CD4-positive, alpha-beta T cell treated with Interleukin-15 for 4 hours (primary cell): Measurements from ENCODE around the gene INCA1.
A peak's percentile ranks its signal among the peaks of the same experiment; 100 is the strongest.

Experiments used
- DNase-seq: peaks from one replicate; pipeline ENCODE4 v3.0.0-alpha.2; 2020; ENCODE audit warnings: low spot score

The INCA1 gene

GRCh38 chr17:4970273-4970672 lies 27.0 kb downstream of the INCA1 start:
- no peak for DNase-seq

- no peak for DNase-seq
Measured at GRCh38 chr17:4969551-4970173, 27.7 kb downstream of the INCA1 start.

GRCh38 chr17:4969047-4969550 lies 28.2 kb downstream of the INCA1 start:
- DNase-seq = no peak

- DNase-seq = no peak
Measured at GRCh38 chr17:4968486-4969046, 28.8 kb downstream of the INCA1 start.

DNA sequence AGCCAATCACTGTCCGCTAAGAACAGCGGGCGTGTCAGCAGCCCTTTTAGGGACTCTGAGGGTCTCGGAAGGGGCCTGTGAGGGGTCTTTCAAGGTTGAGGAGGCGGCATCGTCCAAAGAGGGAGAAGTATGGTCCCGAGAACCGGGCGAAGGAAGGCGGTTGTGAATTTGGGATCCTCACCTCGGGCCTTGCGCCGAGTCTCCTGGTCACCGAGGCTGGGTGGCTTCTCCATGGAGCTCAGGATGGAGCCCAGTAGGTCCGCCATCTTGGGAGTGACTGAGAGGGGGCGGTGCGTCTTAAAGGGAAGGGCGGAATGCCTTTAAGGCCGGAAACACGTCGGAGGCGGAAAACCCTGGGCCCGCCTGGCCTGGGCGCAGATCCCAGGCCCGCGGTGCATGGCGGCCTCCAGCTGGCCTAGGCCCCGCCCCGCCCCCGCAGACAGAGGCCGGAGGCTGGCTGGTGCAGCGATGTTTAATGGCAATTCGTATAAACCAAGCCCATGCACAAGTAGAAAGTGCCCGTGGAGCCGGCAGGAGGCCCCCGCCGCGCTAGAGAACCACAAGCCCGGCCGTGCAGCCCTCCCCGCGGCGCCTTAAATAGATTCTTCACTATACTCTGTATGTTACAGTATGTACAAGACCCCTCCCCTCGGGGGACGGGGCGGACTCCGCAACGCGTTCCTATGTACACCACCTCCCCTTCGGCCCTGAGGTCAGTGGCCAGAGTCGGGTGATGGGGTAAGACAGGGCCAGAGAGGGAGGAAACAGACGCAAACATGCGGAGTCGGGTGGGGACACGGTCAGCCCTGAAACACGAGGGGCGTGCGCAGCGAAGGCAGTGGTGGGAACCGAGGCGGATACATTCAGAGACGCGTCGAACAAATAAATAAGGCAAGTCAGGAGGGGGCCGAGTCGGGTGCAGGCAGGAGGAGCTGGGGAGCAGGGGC lies 29.5 kb downstream of the INCA1 start, which contains the start of gene SPAG7:
Gene SPAG7, minus strand, starts transcription at position 279 of the 947 bp plus-strand sequence. Its CDS starts 13 bp downstream, at position 266.
- DNase-seq = peak; percentile 95

- peak; percentile 99 for DNase-seq
Measured at GRCh38 chr17:4966844-4967538, 30.3 kb downstream of the INCA1 start.

- DNase-seq = no peak
Measured at GRCh38 chr17:4965311-4965986, 31.9 kb downstream of the INCA1 start.

DNA sequence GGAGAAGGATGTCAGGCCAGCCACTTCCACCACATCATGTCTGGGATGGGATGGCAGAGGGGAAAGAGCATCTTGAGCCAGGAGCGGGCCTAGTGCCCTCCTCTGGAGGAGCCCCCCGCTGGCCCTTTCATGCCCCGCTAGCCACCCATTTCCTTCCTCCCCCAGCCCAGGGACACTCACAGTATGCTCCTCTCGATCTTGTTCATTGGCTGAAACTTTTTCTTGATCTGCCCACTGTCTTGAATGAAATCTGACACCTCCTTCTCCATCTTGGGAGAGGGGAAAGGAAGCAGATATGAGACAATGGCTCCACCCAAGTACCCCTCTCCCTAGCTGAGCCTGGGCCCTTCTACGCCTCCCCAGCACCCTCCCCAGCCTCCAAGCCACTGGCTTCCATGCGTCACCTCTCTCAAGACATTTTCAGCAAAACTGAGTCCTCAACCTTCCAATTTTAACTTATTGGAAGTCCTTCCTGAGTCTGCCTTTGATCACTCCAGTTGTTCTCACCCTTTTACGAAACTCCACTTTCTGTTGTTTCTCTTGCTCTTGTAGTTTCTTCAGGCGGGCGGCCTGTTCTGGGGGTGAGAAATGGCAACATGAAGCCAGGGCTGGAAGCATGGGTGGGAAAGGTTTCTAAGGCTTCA lies 36.9 kb downstream of the INCA1 start:
- no peak for DNase-seq

GRCh38 chr17:4959261-4959965 lies 37.9 kb downstream of the INCA1 start:
- DNase-seq = no peak

DNA sequence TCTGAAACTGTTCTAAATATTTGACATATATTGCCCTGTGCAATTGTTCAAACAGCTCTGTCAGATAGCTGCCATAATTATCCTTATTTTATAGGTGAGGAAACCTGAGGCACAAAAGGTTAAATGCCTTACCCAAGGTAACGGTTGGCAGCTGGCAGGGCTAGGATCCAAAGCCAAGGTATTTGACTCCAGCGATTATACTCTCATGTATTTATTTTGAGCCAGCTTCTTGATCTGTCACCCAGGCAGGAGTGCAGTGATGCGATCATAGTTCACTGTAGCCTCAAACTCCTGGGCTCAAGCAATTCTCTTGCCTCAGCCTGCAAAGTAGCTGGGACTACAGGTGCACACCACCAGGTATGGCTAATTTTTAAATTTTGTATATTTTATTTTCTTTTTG lies 39.2 kb downstream of the INCA1 start:
- DNase-seq = no peak

- DNase-seq = no peak
Measured at GRCh38 chr17:4956493-4957061, 40.7 kb downstream of the INCA1 start.

DNA sequence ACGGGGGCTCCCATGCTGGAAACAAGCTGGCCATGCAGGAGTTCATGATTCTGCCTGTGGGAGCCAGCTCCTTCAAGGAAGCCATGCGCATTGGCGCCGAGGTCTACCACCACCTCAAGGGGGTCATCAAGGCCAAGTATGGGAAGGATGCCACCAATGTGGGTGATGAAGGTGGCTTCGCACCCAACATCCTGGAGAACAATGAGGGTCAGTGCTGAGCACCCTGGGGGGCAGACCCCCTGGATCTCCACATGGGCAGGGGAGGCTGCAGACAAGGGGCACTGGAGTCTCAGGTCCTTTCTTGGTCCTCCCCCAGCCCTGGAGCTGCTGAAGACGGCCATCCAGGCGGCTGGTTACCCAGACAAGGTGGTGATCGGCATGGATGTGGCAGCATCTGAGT lies 42.2 kb downstream of the INCA1 start:
- no peak for DNase-seq

DNA sequence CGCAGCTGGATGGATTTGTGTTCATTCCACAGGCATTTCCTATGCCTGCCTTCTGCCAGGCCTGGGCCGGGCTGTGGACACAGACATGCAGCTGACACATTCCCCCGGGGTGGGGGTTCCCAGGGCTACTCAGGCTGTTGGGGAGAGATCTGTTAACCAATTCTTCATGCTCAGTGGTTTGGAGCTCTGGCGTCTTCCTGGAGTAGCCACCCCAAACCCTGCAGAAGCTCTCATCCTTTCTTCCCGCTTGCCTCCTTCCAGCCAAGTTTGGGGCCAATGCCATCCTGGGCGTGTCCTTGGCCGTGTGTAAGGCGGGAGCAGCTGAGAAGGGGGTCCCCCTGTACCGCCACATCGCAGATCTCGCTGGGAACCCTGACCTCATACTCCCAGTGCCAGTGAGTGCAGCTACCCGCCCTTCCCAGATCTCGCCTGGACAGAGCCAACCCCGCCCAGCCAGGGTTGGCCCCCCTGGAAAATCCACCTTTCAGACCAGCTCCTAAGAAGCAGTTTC lies 43.8 kb downstream of the INCA1 start:
- no peak for DNase-seq

GRCh38 chr17:4951486-4951885 lies 45.8 kb downstream of the INCA1 start:
- no peak for DNase-seq

DNA sequence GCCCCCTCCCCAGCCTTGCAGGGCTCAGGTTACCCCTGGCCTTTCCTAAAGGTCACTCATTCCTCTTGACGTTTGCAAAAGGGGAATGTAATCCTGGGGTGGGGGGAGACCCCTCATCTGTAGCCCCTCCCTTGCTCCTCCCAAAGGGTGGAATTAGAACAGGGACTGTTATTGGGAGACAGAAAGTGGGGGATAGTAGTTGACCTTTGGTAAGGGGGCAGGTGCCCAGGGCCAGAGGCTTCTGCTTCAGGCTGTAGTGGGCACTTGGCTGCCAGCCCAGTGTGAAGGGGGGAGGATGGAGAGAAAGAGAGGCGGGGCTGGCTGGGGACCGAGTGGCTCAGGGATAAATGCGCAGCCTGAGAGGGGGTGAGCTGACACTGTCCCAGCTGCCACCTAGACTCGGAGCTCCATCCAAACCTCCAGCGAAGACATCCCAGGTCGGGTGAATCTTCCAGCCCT lies 46.5 kb downstream of the INCA1 start, which contains the start of gene ENO3:
Gene ENO3, plus strand, starts transcription at position 374 of the 459 bp plus-strand sequence. CDS start 711 bp downstream, outside the sequence.
- DNase-seq = no peak

- no peak for DNase-seq
Measured at GRCh38 chr17:4950075-4950745, 47.1 kb downstream of the INCA1 start.

DNA sequence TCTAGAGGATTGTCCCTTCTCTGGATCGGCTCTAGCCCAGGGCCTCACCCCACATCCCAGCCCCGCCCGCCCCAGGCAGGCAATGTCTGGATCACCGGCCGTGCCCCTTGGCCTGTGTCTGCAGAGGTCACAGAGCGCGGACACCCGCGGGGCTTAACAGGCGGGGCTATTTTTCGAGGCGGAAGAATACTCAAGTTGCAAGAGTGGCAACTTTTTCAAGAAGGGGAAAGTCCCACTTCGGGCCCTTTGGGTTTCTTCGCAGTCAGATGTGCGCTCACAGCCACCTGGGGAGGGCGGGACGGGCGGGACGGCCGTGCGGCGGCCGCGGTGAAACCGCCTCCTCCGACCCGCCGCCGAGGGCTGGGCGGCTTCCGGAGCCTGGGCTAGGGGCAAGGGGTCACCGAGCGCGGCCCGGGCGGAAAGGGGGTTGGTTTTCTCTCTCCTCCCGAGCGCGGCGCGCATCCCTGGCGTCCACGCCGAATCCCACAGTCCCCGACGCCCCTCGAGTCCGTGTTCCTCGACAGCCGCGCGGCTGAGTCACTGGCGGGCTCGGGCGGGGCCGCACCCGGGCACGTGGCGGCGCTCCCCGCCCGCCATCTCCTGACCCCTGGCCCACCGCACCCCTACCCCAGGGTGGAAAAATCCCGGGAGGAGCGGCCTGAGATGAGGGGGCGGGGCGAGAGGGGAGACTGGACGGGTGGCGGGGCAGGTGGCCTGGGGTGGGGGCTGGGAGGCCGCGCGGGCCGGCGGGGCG lies 47.8 kb downstream of the INCA1 start:
- DNase-seq = peak; percentile 86

GRCh38 chr17:4948931-4949320 lies 48.4 kb downstream of the INCA1 start:
- DNase-seq = peak; percentile 74
